WI38 (cell line): ENCODE results near the gene FAM47C.
"Not testable (repeated sequence)": the region's sequence is repeated elsewhere in the genome, so short reads cannot be mapped to it uniquely, and the experiment has no call there.

Experiments
- H3K4me3 ChIP-seq: 2 replicates; pipeline ENCODE4 v1.5.1; 2011; ENCODE audit warnings: low read depth, mild to moderate bottlenecking, control low read depth, low read length
- TF ChIP-seq, protein P1 (sequence below): IDR thresholded peaks from 2 replicates; pipeline ENCODE4 v1.5.1; 2012; ENCODE audit warnings: low read depth, mild to moderate bottlenecking, control low read depth, low read length

FAM47C gene

DNA sequence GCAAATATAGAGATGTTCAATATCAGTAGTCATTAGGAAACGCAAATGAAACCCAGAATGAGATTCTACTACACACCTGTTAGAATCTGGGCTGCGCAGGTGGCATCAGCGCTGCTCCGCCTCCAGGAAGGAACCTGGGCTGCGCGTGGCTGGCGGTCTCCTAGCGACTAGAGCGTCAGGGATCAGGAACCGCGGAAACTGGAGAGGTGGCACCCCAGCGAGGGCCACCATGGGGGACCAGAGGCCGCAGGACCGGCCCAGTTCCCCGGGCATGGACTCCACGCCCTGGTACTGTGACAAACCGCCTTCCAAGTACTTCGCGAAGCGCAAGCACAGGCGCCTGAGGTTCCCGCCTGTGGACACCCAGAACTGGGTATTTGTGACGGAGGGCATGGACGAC lies at the start of gene FAM47C:
TSS of gene FAM47C (plus strand) at position 185 of the 400 bp plus-strand sequence. CDS start at position 230, 45 bp downstream.
- not testable (repeated sequence) for H3K4me3 ChIP-seq

DNA sequence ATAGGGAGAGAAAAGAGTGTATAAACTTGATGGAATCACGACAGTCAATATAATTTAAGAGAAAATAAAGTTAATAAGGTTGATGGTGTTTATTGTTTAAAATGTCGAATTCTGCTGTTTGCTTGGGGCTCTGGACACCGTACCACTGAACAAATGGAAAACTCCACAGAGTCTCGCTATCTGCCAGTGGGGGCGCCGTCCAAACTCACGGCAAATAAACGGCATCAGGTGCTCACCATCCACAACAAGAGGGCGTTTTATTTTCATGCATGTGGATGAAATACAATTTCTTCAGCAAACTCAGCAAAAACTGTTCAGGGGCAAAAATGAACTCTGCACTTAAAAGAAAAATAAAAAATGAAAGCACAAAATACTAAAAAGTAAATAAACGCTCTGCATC lies 46.6 kb upstream of the FAM47C start:
- no peak overlapping the region for H3K4me3 ChIP-seq
- TF ChIP-seq, protein P1, sequence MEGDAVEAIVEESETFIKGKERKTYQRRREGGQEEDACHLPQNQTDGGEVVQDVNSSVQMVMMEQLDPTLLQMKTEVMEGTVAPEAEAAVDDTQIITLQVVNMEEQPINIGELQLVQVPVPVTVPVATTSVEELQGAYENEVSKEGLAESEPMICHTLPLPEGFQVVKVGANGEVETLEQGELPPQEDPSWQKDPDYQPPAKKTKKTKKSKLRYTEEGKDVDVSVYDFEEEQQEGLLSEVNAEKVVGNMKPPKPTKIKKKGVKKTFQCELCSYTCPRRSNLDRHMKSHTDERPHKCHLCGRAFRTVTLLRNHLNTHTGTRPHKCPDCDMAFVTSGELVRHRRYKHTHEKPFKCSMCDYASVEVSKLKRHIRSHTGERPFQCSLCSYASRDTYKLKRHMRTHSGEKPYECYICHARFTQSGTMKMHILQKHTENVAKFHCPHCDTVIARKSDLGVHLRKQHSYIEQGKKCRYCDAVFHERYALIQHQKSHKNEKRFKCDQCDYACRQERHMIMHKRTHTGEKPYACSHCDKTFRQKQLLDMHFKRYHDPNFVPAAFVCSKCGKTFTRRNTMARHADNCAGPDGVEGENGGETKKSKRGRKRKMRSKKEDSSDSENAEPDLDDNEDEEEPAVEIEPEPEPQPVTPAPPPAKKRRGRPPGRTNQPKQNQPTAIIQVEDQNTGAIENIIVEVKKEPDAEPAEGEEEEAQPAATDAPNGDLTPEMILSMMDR = no peak

DNA sequence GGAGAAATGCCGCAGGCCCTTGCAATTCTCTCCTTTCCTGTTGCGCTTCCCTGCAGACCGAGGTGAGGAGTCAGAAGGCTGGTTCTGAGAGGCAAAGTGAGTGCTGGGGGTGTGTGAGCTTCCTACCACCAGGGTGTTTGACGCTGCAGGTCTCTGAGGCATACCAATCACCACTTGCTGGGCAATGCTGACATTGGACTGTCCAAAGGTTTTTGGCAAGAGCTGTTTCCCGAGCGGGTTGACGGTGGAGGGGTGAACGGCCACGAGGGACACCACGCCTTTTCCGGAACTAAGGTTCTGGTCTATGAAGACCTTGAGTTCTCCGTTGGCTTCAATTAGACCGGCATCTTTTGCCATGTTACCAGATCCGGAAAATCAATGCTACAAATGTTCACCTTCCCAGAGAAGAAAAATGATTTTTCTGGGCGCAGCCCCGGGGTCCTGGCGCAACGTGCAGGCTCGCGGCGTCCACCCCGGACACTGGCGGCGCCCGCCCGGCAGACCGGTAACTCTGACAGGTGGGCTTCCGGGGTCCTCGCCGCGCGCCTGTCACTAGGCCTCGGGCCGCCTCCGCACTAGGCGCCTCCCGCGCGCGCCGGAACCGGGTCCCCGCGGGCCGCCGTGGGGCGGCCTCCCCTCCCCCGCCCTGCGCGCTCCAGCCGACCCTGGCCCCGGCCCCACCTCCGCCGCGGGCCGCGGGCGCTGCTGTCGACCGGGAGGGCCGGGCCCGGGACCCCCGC lies 44.9 kb upstream of the FAM47C start:
- TF ChIP-seq, protein P1 = no peak

DNA sequence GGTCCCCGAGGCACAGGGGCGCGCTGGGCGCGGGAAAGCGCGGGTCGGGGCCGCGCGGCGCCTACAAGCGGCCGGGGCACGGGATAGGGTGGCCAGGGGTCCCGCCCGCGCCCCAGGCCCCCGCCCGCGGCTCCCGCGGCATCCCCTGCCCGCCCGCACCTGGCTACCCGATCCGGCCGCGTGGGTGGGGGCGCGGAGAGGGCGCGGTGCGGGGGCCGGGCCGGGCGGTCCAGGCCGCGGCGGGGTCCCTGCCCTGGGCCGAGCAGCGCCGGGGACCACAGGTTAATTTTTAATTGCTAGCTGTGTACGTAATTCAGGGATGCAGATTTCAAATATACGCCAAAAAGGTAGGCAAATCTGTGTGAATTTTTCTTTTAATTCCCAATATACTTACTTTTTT lies 44.3 kb upstream of the FAM47C start:
- no peak overlapping the region for H3K4me3 ChIP-seq
- TF ChIP-seq, protein P1 = no peak

More for the DNA sequence above, 44.9 kb upstream of the FAM47C start:
- H3K4me3 ChIP-seq = no peak overlapping the region

DNA sequence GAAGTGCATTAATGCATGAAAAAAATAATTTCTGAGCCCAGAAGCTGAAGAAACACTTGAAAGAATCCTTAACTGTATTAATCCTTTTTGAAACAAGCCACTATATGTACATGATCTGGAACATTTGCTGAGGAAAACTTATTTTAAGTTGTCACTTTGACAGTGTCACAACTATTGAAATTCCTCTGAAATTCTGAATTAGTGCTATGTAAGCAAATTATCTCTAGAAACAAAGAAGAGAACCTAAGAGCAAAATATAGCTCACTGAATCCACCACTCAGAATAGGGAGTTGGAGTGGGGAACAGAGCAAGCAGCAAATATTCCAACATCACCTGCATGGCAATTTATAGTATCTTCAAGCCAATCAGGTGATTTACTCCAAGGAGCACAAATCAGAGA lies 34.6 kb upstream of the FAM47C start:
- H3K4me3 ChIP-seq = no peak overlapping the region
- TF ChIP-seq, protein P1 = no peak

DNA sequence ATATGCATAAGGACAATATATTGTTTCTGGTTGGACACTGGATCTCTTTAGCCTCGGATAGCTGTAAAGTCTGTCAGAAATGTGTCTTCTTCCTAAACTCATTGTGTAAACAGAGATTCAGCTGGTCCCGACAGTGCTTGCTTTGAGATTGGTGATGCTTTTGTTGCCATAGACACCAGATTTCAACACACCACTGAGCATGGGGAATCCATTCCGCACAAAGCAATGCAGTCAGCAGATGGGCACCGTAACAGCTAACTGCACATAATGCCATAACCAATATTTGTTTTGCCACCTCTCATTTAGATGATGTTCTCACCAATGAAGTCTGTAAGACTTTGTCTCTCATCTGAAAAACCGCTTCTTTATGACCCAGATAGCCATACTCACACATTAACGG lies 33.3 kb upstream of the FAM47C start:
- H3K4me3 ChIP-seq = no peak overlapping the region
- TF ChIP-seq, protein P1 = no peak

DNA sequence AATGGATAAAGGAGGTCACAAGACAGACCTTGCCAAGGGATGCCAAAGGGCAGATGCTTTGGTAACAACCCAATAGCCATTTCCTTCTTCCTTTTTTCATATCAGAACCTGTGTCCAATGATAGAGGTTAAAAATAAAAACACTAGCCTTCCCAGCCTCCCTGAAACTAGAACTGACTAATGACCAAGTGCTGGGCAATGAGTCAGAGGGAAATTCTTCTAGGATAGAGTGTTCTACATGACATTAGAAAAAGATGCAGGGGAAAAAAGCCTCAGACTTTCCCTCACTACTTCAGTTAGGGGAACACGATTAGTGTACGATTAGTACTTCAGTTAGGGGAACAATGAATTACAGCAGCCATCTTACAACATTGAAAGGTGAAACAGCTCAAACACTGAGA lies 29.3 kb upstream of the FAM47C start:
- no peak overlapping the region for H3K4me3 ChIP-seq
- TF ChIP-seq, protein P1 = no peak

DNA sequence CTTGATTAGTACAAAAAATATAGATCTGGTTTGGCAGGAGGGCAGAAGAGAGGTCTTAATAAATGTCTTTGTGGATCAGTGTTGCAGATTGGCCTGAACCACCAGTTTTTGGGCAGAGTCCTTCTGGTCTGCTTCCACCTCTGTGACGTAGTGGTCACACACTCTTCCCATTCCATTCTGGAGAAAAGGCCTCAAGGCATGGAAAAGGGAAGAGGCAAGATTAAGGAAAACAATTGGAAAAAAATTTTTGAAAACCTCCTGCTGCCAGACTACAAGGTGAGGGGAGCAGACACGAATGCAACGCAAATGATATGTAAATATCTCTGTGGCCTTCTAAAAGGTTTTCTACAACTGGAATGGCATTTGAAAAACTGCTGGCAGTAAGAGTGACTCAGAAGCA lies 24.3 kb upstream of the FAM47C start:
- TF ChIP-seq, protein P1 = no peak
- H3K4me3 ChIP-seq = no peak overlapping the region

DNA sequence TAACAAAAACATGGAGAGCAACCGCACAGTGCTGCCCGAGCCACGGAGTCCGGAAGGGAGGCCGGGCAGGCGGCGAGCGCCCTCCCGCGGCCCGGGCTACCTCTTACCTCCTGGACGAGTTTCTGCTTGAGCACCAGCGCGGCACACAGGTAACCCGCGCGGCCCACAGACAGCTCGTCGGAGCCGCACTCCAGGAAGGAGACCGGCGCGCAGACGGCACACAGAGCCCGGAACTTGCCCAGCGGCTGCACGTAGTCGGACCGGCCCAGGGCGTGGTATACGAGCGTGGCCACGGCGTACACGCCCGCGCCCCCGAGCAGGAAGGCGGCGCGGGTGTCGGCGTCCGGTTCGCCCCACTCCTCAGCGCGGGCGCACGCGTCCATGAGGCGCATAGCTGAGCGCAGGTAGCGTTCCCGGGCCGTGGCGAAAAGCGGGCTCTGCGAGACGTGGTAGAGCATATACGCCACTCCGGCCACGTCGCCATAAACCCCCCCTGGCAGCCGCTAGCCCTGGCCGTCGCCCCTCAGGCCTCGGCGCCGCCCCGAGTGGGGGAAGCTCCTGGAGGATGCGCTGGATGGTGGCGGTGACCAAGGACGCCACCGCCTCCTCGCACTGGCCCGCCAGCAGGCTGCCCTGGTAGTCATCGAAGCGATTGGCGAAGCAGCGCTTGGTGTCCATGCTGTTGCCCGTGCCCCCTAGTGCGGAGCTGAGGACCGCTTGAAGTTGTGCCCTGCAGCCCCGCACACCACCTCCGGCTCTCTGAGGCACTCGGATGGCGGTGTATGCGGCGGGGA lies 22.6 kb upstream of the FAM47C start:
- not testable (repeated sequence) for H3K4me3 ChIP-seq
